ENCODE measurements around the gene GPR149. TPM values are rescaled to one million over a fixed set of nuclear protein-coding genes. Genes with fewer than 3 reads are reported as not detected.

The GPR149 gene
- total RNA-seq, 1 experiment from 2014 or later, result not detected

DNA sequence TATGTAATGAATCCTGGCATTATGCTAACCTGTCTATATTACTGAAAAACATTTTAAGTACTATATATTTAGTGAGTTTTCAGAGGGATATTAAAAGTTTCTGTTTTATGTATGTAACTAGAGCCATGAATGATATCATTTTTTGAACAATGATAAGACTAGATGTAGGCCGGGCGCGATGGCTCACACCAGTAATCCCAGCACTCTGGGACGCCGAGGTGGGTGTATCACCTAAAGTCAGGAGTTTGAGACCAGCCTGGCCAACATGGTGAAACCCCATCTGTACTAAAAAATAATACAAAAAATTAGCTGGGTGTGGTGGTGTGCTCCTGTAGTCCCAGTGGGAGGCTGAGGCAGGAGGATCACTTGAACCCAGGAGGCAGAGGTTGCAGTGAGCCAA is 139.8 kb downstream of the GPR149 start:
- no TSS peak for BruUV-seq (replicated peaks)
- no peaks in the 10 kb centered on the region for H3K9me3 ChIP-seq (ENCODE audit: control insufficient read depth in 1 of 2, insufficient read depth in 1 of 2, low read depth in 1 of 2, low read length in 2 of 2)
- POLR2A ChIA-PET, result no interaction called here
- no peak overlapping the region for H3K9ac ChIP-seq (ENCODE audit: low read length)
- H3K4me1 ChIP-seq (ENCODE audit: control insufficient read depth in 1 of 2, insufficient read depth in 2 of 2, low read length in 2 of 2), result no peaks in the 10 kb centered on the region
- H3K27me3 ChIP-seq (ENCODE audit: insufficient read depth, low read length), result no peaks in the 10 kb centered on the region
- no peak overlapping the region for H3K4me2 ChIP-seq (ENCODE audit: low read length)
- no peaks in the 10 kb centered on the region for H3K9me2 ChIP-seq (ENCODE audit: insufficient read depth)
- CTCF ChIA-PET, result no interaction called here
- DNase-seq (ENCODE audit: low read depth, low spot score) (no peak), ATAC-seq (no peak)
- H3K79me2 ChIP-seq (ENCODE audit: insufficient read depth, low read length), result peaks cover 9% of the 10 kb centered on the region; the same call in 1 of the 2 replicates
- RAD21 ChIA-PET (ENCODE audit: low non-redundant PET in 1 of 2, low total read pairs in 2 of 2, uncharacterized antibody in 2 of 2, unreplicated experiment in 2 of 2), result no interaction called here
- TF ChIP-seq, protein P1, sequence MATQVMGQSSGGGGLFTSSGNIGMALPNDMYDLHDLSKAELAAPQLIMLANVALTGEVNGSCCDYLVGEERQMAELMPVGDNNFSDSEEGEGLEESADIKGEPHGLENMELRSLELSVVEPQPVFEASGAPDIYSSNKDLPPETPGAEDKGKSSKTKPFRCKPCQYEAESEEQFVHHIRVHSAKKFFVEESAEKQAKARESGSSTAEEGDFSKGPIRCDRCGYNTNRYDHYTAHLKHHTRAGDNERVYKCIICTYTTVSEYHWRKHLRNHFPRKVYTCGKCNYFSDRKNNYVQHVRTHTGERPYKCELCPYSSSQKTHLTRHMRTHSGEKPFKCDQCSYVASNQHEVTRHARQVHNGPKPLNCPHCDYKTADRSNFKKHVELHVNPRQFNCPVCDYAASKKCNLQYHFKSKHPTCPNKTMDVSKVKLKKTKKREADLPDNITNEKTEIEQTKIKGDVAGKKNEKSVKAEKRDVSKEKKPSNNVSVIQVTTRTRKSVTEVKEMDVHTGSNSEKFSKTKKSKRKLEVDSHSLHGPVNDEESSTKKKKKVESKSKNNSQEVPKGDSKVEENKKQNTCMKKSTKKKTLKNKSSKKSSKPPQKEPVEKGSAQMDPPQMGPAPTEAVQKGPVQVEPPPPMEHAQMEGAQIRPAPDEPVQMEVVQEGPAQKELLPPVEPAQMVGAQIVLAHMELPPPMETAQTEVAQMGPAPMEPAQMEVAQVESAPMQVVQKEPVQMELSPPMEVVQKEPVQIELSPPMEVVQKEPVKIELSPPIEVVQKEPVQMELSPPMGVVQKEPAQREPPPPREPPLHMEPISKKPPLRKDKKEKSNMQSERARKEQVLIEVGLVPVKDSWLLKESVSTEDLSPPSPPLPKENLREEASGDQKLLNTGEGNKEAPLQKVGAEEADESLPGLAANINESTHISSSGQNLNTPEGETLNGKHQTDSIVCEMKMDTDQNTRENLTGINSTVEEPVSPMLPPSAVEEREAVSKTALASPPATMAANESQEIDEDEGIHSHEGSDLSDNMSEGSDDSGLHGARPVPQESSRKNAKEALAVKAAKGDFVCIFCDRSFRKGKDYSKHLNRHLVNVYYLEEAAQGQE (IDR thresholded peaks at IDR 0.05; ENCODE audit: low read depth), result no peak
- TF ChIP-seq CEBPB (IDR thresholded peaks at IDR 0.05; ENCODE audit: low read depth) (no peak), ZNF274 (IDR thresholded peaks at IDR 0.05; ENCODE audit: low read depth, low read length) (no peak), SIN3A (IDR thresholded peaks at IDR 0.05; ENCODE audit: low read depth) (no peak), SRF (IDR thresholded peaks at IDR 0.05; ENCODE audit: low read depth) (no peak), ZFX (IDR thresholded peaks at IDR 0.05) (no peak), POLR2AphosphoS5 (IDR thresholded peaks at IDR 0.05; ENCODE audit: low read depth, low read length) (no peak), EGR1 (IDR thresholded peaks at IDR 0.05; ENCODE audit: low read depth) (no peak), YY1 (IDR thresholded peaks at IDR 0.05; ENCODE audit: extremely low read depth, insufficient replicate concordance, low read depth, low read length) (no peak), ELF1 (IDR thresholded peaks at IDR 0.05; ENCODE audit: borderline replicate concordance, low read depth) (no peak), CBX3 (IDR thresholded peaks at IDR 0.05; ENCODE audit: low read depth) (no peak), TCF7L2 (IDR thresholded peaks at IDR 0.05; ENCODE audit: borderline replicate concordance, extremely low read depth, insufficient read depth, insufficient read length) (no peak)
- TF ChIP-seq, protein P2, sequence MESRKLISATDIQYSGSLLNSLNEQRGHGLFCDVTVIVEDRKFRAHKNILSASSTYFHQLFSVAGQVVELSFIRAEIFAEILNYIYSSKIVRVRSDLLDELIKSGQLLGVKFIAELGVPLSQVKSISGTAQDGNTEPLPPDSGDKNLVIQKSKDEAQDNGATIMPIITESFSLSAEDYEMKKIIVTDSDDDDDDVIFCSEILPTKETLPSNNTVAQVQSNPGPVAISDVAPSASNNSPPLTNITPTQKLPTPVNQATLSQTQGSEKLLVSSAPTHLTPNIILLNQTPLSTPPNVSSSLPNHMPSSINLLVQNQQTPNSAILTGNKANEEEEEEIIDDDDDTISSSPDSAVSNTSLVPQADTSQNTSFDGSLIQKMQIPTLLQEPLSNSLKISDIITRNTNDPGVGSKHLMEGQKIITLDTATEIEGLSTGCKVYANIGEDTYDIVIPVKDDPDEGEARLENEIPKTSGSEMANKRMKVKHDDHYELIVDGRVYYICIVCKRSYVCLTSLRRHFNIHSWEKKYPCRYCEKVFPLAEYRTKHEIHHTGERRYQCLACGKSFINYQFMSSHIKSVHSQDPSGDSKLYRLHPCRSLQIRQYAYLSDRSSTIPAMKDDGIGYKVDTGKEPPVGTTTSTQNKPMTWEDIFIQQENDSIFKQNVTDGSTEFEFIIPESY (IDR thresholded peaks at IDR 0.05; ENCODE audit: extremely low read depth, insufficient replicate concordance, low read length), result no peak
- TF ChIP-seq, protein P3, sequence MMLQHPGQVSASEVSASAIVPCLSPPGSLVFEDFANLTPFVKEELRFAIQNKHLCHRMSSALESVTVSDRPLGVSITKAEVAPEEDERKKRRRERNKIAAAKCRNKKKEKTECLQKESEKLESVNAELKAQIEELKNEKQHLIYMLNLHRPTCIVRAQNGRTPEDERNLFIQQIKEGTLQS (IDR thresholded peaks at IDR 0.05), result no peak
- TF ChIP-seq, protein P4, sequence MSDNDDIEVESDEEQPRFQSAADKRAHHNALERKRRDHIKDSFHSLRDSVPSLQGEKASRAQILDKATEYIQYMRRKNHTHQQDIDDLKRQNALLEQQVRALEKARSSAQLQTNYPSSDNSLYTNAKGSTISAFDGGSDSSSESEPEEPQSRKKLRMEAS (IDR thresholded peaks at IDR 0.05), result no peak
- no peak overlapping the region for H3K27ac ChIP-seq (ENCODE audit: low read depth, low read length)
- no peak overlapping the region for H2AFZ ChIP-seq (ENCODE audit: low read depth, low read length, poor library complexity, severe bottlenecking)
- intact Hi-C loops (cut with micrococcal nuclease), result no loop called here
- no peak overlapping the region for H3K4me3 ChIP-seq (replicated peaks in 1 of 2; ENCODE audit: low read depth in 1 of 2, low read length in 2 of 2)
- H3K36me3 ChIP-seq (ENCODE audit: control insufficient read depth in 1 of 2, insufficient read depth in 2 of 2, low read length in 2 of 2), result peaks cover 41 to 54% of the 10 kb centered on the region in 2 experiments
- no peaks in the 10 kb centered on the region for H4K20me1 ChIP-seq (ENCODE audit: insufficient read depth)
